Stimulated activated CD4-positive, alpha-beta T cell treated with anti-CD3 and anti-CD28 coated beads, TNF-alpha, amount 100 ng/mL, for 24 hours (primary cell): ENCODE data around the gene SOX5.
"Not testable (repeated sequence)": the region's sequence is repeated elsewhere in the genome, so short reads cannot be mapped to it uniquely, and the experiment has no call there.

Experiments used
- DNase-seq, 3 experiments: peaks; one replicate each; pipeline ENCODE4 v3.0.0-alpha.2; 2020; ENCODE audit warnings: low read depth in 3 of 3

The SOX5 gene

DNA sequence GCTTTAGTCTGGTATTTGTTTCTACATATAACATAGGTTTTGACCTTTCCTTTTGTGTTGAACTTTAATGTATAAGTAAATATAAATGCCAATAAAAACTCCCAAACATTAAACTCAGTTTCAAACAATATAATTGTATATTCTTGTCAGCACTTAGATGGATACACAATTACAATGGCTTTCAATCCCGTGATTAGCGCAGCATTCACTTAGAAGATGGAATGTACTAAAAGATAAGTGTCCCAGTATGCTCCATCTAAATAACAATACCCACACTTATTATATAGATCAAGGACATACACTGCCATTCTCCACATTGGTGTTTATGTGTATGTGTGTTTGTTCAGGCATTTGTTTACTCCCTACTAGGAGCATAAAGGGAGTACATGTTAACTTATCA lies 193.1 kb downstream of the SOX5 start:
- no peak for DNase-seq

DNA sequence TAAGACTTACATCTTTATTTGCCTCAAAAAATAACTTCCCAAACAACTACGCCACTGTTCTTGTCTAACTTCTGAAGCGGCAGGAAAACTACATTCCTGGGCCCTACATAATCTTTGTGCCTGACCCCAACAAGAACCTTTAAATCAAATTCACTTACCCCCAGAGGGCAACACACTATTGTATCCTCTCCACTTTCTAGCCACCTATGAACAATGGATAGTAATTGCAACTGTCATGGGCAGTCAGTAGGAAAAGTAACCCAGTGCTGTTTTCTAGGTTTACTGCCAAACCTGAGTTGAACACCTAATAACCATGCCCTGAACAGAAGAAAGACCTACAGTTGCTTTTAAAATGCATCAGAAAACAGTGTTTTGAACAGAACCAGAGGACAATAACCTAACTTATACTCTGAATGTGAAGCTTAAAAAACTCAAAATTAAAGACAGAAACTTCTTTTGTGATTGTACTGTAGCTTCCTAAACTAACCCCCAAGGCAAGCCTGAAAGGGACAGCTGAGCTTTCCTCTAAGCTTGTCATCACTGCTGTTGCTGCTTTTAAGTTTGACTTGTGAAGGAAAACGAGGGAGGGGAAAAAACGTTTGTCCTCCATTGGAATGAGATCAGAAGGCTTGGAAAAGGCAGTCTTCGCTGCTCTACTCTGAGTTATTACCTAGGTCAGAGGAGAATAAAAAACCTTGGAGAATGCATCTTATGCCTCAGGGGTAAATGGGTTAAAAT lies 195.7 kb downstream of the SOX5 start:
- DNase-seq = no peak

DNA sequence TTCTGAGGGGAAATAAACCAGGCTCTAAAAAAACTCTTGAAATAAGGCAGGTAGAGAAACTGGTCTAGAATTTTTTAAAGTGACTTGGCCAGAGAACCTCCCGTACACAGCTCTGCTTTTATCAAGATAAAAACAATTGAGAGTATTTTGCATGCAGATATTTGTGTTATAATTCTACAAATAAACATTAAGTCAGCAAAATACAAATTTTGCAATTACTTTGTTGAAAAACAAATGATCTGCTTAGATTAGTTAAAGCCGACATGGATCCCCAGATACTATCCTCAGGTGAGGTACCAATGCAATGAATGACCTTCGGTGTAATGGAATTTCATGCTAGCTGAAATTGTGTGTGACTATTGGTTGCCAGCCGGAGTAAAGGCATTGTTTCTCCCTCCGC lies 197.2 kb downstream of the SOX5 start:
- no peak for DNase-seq

DNA sequence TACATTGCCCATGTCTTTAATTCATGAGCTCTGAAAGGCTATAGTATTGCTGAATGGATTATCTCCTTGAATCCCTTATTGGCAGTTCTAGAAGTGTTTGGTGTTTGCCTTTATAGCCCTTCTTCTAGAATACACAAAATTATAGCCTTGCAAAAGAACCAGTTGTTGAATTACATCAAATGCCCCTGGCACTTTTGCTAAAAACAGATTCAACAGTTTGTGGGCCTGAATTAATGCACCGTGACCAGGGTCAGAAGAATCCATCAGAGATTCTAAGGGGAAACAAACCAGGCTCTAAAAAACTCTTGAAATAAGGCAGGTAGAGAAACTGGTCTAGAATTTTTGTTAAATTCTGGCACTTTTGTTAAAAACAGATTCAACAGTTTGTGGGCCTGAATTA lies 197.8 kb downstream of the SOX5 start:
- no peak for DNase-seq

DNA sequence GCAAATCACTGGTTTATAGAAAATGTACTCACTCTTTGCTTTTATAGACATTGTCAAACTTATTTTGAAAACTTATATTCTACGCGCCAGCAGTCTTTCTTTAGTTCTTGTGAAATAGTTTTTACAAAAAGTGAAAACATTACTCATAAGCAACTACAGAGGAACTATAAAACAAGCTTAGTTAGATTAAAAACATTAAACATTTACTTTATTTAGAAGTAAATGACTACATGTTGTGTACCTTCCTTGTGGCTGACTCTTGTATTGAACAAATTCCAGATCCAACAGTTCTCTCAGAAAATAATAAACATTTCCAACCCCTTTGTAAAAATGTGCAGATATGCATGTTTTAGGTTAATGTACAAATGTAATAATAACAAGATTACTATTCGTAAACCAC lies 198.5 kb downstream of the SOX5 start:
- DNase-seq = no peak

DNA sequence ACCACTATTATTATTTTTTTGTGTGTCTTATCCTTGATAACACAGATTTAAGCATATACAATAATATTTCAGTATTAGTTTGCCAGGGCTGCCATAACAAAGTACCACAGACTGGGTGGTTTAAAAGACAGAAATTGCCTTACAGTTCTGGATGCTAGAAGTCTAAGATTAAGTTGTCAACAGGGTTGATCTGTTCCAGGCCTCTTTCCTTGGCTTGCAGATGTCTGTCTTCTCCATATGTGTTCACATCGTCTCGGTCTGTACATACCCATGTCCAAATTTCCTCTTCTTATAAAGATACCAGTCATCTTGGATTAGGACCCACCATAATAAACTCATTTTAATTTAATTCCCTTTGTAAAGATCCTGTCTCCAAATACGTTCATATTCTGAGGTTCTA lies 204.8 kb downstream of the SOX5 start:
- DNase-seq = no peak

DNA sequence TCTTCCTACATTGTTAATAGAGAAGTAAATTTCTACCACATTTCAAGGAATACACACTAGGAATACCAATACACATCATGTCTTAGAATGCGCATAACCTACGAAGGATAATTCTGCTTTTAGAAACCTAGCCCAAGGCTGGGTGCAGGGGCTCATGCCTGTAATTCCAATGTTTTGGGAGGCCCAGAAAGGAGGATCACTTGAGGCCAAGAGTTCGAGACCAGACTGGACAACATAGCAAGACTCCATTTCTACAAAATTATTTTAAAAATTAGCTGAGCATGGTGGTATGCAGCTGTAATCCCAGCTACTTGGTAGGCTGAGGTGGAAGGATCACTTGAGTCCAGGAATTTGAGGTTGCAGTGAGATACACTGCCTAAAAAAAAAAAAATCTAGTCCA lies 206.9 kb downstream of the SOX5 start:
- DNase-seq = no peak

DNA sequence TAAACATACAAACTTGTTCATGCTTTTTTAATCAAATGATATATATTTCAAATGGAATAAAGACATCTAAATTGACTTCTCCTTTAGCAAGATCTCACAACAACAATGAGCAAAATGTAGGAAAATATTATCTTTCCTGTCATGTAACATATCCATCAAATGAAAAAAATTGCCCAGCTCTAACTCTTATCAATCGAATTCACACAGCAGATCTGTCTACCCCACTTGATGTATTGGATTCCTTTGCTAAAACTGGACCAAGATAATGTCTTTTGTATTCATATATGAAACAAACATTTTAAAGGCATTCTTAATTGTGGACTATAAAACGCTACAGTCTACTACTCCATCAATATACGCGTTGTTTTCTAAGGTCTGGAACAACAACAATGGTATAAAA lies 218.0 kb downstream of the SOX5 start:
- DNase-seq = no peak

DNA sequence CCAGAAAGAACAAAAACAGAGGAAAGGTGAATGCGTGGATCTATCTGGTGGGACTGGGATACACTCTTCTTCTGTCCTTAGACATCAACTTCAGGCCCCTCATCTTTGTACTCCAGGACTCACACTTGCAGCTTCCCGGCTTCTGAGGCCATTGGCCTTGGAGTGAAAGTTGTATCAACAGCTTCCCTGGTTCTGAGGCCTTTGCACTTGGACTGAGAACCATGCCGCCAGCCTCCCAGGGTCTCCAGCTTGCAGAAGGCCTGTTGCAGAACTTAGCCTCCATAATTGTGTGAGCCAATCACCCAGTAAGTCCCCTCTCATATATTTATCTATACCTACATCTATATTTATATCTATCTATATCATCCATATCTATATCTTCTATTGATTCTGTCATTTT lies 218.4 kb downstream of the SOX5 start:
- no peak for DNase-seq

DNA sequence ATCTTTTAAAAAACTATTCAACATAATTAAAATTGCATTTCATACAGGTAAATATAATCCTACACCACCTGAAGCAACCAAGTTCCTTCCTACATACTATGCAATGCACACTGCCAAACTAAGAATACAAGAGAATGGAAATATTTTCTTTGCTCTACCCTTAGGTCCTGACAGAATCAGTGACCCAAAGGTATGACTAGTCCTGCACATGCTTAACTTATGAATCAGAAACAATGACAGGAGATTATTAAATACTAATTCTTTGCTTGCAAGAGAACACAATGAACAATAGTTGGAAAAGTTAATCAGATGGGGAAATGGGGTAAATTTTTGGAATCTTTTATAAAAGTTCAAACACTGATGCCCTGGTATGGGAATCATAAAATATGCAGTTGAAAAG lies 220.1 kb downstream of the SOX5 start:
- no peak for DNase-seq

DNA sequence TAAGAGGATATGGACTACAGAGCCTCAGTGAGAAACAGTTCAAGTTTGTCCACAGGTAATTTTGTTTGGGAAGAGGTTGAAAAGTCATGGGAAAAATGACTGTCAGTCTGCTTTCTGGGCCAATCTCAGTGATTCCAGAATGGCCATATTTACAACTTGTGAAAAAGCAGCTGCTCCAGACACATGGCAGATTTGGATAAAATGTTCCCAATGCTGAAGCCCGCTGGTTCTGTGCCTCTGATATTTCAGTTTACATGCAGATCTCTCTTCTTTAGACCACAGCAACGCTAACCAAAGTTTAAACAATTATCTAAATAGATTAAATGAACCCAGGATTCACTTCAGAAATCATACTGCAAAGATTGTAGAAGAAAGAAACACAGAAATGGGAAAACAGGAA lies 222.8 kb downstream of the SOX5 start:
- no peak for DNase-seq

DNA sequence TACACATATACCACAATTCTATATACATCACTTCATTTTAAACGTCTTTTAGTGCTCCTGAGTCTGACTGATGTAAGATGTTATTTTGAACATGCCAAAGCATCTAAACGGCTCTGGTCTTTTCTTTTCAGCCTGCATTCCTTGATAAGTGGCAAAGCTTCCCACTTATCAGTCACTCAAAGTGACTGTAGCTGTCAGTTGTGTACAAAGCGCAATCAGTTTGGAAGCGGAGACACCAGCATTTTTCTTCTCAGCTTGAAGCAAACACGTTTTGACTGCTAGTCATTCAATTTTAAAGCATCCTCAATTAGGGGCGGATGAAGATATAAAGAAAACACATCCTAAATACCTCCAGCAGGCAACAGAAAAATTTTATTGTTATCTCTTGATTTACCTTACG lies 226.8 kb downstream of the SOX5 start:
- DNase-seq = no peak

DNA sequence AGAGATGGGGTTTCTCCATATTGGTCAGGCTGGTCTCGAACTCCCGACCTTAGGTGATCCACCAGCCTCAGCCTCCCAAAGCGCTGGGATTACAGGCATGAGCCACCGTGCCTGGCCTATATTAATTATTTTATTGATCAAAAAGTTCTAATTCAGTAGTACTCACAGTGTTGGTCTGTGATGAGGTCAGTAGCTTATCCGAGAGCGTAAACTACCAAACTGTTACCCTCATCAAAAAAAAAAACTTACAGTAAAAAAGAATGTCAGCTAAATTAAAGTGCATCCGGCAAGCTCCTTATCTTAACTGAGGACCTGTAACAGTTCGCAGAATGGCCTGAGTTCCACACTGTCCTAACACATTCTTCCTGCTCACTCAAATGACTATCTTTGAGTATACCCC lies 228.2 kb downstream of the SOX5 start:
- DNase-seq = no peak

DNA sequence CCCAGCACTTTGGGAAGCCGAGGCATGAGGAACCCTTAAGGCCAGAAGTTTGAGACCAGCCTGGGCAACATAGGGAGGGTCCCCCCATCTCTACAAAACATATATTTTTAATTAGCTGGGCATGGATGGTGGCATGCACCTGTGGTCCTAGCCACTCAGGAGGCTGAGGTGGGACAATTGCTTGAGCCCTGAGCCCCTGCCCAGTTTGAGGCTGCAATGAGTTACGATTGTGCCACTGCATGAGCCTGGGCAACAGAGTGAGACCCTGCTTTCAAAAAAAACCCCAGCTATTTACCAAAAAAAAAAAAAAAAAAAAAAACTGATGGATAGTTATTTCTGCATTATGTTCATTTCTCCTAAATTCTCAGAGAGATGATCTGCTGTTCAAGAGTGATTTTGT lies 230.0 kb downstream of the SOX5 start:
- DNase-seq = no peak

DNA sequence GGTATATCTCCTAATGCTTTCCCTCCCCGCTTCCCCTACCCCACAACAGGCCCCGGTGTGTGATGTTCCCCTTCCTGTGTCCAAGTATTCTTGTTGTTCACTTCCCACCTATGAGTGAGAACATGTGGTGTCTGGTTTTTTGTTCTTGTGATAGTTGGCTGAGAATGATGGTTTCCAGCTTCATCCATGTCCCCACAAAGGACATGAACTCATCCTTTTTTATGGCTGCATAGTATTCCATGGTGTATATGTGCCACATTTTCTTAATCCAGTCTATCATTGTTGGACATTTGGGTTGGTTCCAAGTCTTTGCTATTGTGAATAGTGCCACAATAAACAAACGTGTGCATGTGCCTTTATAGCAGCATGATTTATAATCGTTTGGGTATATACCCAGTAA lies 239.1 kb downstream of the SOX5 start:
- not testable (repeated sequence) for DNase-seq

DNA sequence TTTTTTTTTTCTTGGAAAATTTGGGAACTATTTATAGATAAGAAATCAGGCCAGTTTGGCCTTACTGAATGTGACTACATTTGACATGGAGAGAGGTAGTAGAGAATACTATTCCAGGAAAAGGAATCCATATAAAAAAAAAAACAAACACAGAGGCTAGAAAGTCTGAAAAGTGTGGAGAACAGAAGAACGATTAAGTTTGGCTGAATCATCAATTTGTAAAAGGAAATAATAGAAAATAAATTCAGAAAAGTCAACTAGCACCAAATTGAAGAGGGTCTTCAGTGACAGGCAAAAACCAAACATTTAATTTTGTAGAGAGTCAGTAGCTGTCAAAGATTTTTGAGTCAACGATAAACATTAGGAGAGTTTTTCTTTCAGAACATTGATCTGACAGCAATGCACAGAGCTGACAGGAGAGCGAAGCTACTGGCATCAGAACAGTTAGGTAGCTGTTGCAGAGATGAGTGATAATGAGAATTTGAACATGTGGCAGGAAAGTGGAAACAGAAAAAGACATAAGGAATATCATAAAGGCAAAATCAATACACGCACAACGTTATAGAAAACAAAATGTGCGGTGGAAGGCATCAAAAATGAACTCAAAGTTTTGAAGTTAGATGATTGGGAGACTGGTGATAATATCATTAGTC lies 241.2 kb downstream of the SOX5 start:
- no peak for DNase-seq

DNA sequence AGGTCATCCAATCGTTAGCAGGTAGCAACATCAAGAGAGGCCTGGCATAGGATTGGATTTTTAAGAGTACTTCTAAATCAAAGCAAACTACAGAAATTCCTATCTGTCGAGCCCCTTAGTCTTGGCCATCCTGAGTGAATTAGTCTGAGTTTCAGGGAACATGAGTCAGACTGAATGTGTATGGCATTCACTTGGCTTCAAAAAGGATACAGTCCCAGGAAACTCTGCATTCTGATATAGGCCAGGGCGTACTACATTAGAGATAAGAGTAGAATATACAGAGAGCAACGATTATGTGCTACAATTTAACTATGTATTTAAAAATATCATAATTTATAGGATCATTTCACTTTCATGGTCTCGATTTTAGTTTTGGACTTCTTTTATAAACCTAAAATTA lies 242.2 kb downstream of the SOX5 start:
- DNase-seq = no peak

DNA sequence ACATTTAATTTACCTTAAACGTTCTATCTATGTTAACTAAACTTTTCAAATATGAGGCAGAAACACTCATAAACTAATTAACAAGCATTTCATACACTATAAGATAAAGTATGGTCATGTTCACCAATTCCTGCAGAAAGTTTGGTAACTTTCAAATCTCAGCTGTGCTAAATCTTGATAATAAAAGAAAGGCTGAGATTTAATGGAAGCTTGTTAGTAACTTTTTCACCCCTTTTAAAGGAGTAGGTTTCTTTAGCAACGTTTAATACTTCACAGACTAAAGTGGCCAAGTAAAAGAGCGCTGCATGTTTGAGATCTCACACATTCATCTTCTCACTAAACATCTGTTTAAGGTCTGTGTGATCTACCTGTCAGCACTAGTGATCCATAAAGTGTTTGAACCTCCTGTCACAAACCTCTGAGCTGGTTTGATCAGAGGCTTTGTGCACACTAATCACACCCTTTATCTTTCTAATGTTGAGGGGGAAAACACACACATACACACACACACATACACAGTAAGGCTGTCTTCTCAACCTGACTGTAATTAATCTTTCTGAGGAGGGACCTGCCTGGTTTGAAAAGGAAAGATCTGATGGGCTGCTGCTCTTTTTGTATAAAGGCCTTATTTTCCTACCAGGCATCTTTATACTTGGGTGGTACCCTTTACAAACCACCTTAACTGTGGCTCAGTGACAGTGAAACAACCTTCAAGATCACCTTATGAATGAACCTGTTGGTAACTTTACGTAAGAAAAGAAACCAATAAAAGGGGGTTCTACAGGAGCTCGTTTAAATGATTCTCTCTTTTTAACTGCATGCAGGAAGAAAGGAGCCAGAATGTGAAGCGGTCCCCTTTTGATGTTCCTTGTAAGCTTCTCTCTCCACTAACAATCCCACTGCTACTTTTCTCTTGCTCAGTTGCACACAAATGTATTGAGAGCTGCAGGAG lies 244.2 kb downstream of the SOX5 start:
- no peak for DNase-seq

DNA sequence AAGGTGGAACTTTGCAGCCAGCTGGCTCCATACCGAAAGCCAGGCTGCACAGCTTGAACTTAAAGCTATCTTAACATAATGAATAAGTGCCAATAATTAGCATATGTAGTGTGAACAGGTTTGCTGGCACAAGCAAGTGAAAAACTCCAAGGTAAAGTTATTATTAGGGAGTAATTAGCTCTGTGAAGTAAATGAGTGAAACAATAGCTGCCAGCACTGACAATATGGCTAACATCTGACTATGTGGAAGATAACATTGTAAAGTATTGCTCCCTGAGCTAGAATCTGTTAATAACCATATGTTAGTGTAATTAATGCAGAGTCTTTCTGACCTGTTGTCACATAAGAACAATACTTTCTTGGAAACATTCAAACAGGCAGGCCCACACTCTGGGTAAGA lies 246.4 kb downstream of the SOX5 start:
- no peak for DNase-seq

DNA sequence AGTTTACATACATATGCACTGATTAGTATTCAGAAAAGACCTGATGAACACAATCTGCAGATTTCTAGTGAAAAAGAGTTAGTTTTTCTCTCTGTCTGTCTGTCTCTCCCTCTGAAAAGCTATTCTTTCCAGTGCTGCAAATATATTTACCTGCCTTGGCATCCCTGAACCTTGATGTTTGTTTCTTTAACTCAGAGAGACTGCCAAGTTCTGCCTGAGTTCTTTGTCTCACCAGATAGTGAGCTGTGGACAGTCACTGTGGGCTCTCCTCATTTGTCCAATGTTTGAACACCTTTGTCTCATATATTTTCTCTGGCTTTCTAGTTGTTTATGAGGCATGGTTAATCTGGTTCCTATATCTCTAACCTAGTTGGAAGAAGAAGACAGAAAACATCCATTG lies 250.4 kb downstream of the SOX5 start:
- DNase-seq = no peak

DNA sequence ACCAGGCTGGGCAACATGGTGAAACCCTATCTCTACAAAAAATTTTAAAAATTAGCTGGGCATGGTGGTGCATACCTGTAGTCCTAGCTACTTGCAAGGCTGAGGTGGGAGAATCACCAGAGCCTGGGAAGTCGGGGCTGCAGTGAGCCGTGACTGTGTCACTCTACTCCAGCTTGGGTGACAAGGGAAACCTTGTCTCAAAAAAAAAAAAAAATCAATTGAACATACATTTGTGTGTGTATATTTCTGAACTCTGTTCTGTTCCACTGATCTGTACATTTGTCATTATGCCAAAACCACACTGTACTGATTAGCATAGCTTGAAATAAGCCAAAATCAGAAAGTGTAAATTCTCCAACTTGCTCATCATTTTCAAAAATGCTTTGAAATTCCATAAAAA lies 254.6 kb downstream of the SOX5 start:
- no peak for DNase-seq

DNA sequence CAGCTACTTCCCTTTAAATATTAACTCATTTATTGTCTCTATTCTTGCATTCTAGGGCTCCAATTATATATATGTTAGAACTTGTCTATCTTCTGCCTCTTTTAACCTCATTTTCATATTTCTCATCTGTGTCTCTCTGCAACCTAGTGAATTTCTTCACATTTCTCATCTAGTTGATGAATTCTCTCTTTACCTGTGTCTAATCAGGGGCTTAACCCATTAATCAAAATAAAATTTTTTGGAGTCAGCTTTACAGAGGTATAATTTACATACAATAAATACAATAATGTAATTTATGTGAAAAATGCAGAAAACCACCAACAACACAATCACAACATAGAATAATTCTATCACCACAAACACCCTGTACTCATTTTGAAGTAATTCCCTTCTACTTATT lies 255.2 kb downstream of the SOX5 start:
- no peak for DNase-seq

DNA sequence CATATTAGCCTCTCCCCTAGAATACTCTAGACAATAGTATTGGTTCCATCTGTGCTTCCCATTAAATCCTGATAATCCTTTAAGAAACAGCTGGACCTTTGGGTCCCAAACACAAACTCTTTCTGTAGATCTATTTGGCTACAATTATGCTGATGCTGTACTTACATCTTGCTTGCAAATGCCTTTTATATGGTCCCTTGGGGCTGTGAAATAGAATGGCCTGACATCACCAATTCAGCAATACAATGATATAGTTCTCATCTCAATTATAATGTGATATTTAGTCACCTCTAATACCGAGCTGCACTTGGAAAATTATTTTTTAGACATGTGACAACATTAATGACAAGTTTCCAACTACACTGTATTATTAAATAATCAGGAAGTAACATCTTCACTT lies 261.5 kb downstream of the SOX5 start:
- DNase-seq = no peak
